Nephron (organoid): Measurements from ENCODE around the gene FABP1.
A peak's percentile ranks its signal among the peaks of the same experiment; 100 is the strongest.

Experiments used
- H3K27ac Mint-ChIP-seq, 3 experiments: 2 replicates each; pipeline ENCODE4 v1.8.0; 2020; ENCODE audit warnings: mixed read lengths in 3 of 3, mild to moderate bottlenecking in 2 of 3, moderate library complexity in 1 of 3
- H3K27me3 Mint-ChIP-seq: 2 replicates; pipeline ENCODE4 v1.8.0; 2021; ENCODE audit warnings: low read depth, mild to moderate bottlenecking, moderate library complexity, mixed read lengths
- H3K36me3 Mint-ChIP-seq: 2 replicates; pipeline ENCODE4 v1.8.0; 2020; ENCODE audit warnings: low read depth, mixed read lengths
- H3K4me1 Mint-ChIP-seq: 2 replicates; pipeline ENCODE4 v1.8.0; 2020; ENCODE audit warnings: mixed read lengths
- H3K4me3 Mint-ChIP-seq, 3 experiments: 2 replicates each; pipeline ENCODE4 v1.8.0; 2020; ENCODE audit warnings: mild to moderate bottlenecking in 3 of 3, mixed read lengths in 3 of 3, moderate library complexity in 2 of 3
- H3K9me3 Mint-ChIP-seq: 2 replicates; pipeline ENCODE4 v1.8.0; 2020; ENCODE audit warnings: mixed read lengths
- TF ChIP-seq, protein P1 (sequence below), 3 experiments: fragments of 200-600 bp; sonication (generic); IDR thresholded peaks; one replicate each; pipeline ENCODE4 v1.5.0; 2021; ENCODE audit warnings: antibody characterized with exemption in 3 of 3; ENCODE audit not compliant: unreplicated experiment in 3 of 3

The FABP1 gene

GRCh38 chr2:88081924-88082608 lies 45.8 kb downstream of the FABP1 start:
- no peaks in the 10 kb centered on the region for H3K27me3 Mint-ChIP-seq
- no peak overlapping the region for H3K27ac Mint-ChIP-seq
- no peak overlapping the region for H3K4me3 Mint-ChIP-seq
- peaks cover 12% of the 10 kb centered on the region for H3K4me1 Mint-ChIP-seq
- H3K9me3 Mint-ChIP-seq = no peaks in the 10 kb centered on the region
- no peaks in the 10 kb centered on the region for H3K36me3 Mint-ChIP-seq
- TF ChIP-seq, protein P1, sequence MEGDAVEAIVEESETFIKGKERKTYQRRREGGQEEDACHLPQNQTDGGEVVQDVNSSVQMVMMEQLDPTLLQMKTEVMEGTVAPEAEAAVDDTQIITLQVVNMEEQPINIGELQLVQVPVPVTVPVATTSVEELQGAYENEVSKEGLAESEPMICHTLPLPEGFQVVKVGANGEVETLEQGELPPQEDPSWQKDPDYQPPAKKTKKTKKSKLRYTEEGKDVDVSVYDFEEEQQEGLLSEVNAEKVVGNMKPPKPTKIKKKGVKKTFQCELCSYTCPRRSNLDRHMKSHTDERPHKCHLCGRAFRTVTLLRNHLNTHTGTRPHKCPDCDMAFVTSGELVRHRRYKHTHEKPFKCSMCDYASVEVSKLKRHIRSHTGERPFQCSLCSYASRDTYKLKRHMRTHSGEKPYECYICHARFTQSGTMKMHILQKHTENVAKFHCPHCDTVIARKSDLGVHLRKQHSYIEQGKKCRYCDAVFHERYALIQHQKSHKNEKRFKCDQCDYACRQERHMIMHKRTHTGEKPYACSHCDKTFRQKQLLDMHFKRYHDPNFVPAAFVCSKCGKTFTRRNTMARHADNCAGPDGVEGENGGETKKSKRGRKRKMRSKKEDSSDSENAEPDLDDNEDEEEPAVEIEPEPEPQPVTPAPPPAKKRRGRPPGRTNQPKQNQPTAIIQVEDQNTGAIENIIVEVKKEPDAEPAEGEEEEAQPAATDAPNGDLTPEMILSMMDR (IDR thresholded peaks at IDR 0.05; ENCODE audit: unreplicated experiment in 3 of 3) = no peak

GRCh38 chr2:88080545-88080944 lies 47.3 kb downstream of the FABP1 start:
- Mint-ChIP-seq H3K27me3 (no peaks in the 10 kb centered on the region), H3K9me3 (no peaks in the 10 kb centered on the region), H3K36me3 (no peaks in the 10 kb centered on the region), H3K27ac (no peak overlapping the region), H3K4me1 (peaks cover 22% of the 10 kb centered on the region), H3K4me3 (no peak overlapping the region)
- TF ChIP-seq, protein P1 (IDR thresholded peaks at IDR 0.05; ENCODE audit: unreplicated experiment in 3 of 3) = no peak

- TF ChIP-seq, protein P1 (IDR thresholded peaks at IDR 0.05; ENCODE audit: unreplicated experiment in 3 of 3) = no peak
- H3K4me1 Mint-ChIP-seq = peaks cover 32% of the 10 kb centered on the region
- H3K4me3 Mint-ChIP-seq = no peak overlapping the region
- H3K36me3 Mint-ChIP-seq = no peaks in the 10 kb centered on the region
- H3K27ac Mint-ChIP-seq = no peak overlapping the region
- H3K9me3 Mint-ChIP-seq = no peaks in the 10 kb centered on the region
- H3K27me3 Mint-ChIP-seq = no peaks in the 10 kb centered on the region
Measured at GRCh38 chr2:88078643-88079172, 49.2 kb downstream of the FABP1 start.

DNA sequence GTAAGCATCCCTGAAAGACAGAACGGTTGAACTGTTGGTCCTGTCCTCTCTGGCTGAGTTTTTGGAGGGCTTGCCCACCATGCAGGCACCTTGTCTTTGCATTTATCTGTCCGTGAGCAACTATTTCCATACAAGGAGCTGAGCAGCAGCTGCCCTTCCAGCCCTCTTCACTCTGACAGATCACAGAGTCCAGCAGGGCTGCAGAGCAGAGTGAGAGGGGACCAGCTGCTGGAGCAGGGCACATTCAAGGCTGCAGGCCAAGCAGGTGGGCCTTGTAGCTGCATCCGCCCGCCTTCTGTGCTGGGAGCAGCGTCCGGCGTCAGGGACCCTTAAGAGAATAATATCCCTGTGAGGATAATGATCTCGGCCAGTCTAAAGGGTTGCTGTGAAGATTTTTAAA lies 50.8 kb downstream of the FABP1 start:
- no peaks in the 10 kb centered on the region for H3K36me3 Mint-ChIP-seq
- H3K27me3 Mint-ChIP-seq = no peaks in the 10 kb centered on the region
- H3K27ac Mint-ChIP-seq = peak overlapping the region in 2 of 3 experiments; percentile 32 to 85
- TF ChIP-seq, protein P1 (IDR thresholded peaks at IDR 0.05; ENCODE audit: unreplicated experiment in 3 of 3) = no peak
- peaks cover 31% of the 10 kb centered on the region for H3K4me1 Mint-ChIP-seq
- H3K9me3 Mint-ChIP-seq = no peaks in the 10 kb centered on the region
- peak overlapping the region in 1 of 3 experiments; percentile 46 for H3K4me3 Mint-ChIP-seq

GRCh38 chr2:88074854-88075292 lies 53.0 kb downstream of the FABP1 start:
- no peaks in the 10 kb centered on the region for H3K9me3 Mint-ChIP-seq
- TF ChIP-seq, protein P1 (IDR thresholded peaks at IDR 0.05; ENCODE audit: unreplicated experiment in 3 of 3) = no peak

DNA sequence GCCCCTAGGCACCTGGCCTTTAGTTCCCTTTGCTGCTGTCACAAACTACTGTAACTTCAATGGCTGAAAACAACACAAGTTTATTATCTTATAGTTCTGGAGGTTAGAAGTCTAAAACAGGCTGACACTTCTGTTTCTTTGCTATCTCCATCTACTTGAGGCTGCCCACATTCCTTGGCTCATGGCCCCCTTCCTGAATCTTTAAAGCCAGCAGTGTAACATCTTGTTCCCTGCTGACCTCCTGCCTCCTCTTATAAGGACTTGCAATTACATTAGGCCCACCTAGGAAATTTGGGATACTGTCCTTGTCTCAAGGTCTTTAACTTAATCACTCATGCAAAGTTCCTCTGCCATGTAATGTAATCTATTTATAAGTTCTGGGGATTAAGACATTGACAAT lies 53.7 kb downstream of the FABP1 start:
- no peaks in the 10 kb centered on the region for H3K36me3 Mint-ChIP-seq
- H3K27ac Mint-ChIP-seq = no peak overlapping the region
- no peak overlapping the region for H3K4me3 Mint-ChIP-seq
- H3K4me1 Mint-ChIP-seq = peaks cover 25% of the 10 kb centered on the region
- H3K27me3 Mint-ChIP-seq = no peaks in the 10 kb centered on the region
- TF ChIP-seq, protein P1 (IDR thresholded peaks at IDR 0.05; ENCODE audit: unreplicated experiment in 3 of 3) = no peak
- no peaks in the 10 kb centered on the region for H3K9me3 Mint-ChIP-seq

More at GRCh38 chr2:88074854-88075292, 53.0 kb downstream of the FABP1 start:
- no peaks in the 10 kb centered on the region for H3K36me3 Mint-ChIP-seq
- H3K27ac Mint-ChIP-seq = no peak overlapping the region
- H3K27me3 Mint-ChIP-seq = no peaks in the 10 kb centered on the region
- peaks cover 25% of the 10 kb centered on the region for H3K4me1 Mint-ChIP-seq
- peak overlapping the region in 1 of 3 experiments; percentile 39 for H3K4me3 Mint-ChIP-seq
